ENCODE results near the gene SPART.

SPART gene

DNA sequence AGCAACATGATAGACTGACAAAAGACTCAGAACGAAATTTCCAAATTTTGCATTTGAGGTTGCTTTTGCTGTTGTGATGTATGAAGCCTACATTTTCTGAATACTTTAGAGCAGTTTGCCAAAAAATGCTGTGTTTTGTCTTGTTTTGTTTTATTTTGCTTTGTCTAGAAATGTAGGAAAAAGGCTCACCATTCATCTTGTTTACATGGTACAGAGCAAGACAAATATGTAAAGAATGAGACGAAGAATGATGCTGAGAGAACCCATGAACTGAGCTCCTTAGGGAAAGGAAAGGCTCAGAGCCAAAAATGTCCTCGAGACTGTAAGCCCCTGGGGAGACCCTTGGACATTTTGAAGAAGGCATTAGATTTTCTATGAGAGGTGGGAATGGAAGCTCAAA, 6.8 kb upstream of the SPART start:
- H3K27ac ChIP-seq: no peak overlapping the region
- TF ChIP-seq ZFX (IDR thresholded peaks at IDR 0.05): no peak
- TF ChIP-seq, protein P1, sequence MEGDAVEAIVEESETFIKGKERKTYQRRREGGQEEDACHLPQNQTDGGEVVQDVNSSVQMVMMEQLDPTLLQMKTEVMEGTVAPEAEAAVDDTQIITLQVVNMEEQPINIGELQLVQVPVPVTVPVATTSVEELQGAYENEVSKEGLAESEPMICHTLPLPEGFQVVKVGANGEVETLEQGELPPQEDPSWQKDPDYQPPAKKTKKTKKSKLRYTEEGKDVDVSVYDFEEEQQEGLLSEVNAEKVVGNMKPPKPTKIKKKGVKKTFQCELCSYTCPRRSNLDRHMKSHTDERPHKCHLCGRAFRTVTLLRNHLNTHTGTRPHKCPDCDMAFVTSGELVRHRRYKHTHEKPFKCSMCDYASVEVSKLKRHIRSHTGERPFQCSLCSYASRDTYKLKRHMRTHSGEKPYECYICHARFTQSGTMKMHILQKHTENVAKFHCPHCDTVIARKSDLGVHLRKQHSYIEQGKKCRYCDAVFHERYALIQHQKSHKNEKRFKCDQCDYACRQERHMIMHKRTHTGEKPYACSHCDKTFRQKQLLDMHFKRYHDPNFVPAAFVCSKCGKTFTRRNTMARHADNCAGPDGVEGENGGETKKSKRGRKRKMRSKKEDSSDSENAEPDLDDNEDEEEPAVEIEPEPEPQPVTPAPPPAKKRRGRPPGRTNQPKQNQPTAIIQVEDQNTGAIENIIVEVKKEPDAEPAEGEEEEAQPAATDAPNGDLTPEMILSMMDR (conservative IDR thresholded peaks at IDR 0.05): no peak

GRCh38 chr13:36352350-36352749, 6.2 kb upstream of the SPART start:
- no peak for TF ChIP-seq ZFX (IDR thresholded peaks at IDR 0.05)
- TF ChIP-seq, protein P1 (conservative IDR thresholded peaks at IDR 0.05): no peak
- no peak overlapping the region for H3K27ac ChIP-seq

GRCh38 chr13:36347531-36348210, 1.5 kb upstream of the SPART start:
- H3K27ac ChIP-seq: no peak overlapping the region
- TF ChIP-seq, protein P1 (conservative IDR thresholded peaks at IDR 0.05): no peak
- TF ChIP-seq ZFX (IDR thresholded peaks at IDR 0.05): no peak

DNA sequence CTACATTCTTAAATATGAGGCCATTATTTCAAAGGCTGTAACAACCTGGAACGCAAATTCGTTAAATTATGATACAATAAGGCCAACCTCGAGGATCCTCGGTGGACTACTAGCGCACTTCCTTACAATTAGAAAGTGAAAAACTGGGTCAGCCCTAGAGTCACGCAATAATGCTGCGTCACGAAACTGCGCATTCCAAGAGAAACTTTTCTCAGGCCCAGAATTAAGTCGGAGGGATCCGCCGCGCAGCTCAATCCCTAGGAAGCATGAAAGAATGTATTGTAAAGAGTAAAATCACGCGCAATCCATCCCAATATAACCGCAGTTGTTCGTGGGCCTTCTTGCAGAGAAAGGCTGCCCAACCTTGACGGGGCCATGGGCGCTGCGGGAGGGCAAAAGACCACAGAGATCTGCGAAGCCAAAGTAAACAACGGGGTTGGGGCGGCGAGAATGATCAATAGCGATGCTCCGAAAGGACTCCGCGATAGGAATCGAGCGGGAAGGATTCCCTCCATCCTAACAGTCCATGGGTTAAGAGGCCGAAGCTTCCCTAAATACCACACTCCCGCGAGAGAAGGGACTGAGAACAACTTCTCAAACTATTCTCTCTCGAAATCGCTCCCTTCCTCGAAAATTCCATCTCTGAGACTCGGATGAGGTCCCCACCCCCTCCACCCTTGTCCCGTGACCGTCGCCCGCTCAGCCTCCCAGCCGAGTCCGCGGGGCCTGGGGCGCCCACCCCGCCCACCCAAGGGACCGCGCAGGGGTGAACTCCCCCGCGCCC, 564 bp downstream of the SPART start:
- TF ChIP-seq, protein P1 (conservative IDR thresholded peaks at IDR 0.05): no peak
- no peak for TF ChIP-seq ZFX (IDR thresholded peaks at IDR 0.05)

DNA sequence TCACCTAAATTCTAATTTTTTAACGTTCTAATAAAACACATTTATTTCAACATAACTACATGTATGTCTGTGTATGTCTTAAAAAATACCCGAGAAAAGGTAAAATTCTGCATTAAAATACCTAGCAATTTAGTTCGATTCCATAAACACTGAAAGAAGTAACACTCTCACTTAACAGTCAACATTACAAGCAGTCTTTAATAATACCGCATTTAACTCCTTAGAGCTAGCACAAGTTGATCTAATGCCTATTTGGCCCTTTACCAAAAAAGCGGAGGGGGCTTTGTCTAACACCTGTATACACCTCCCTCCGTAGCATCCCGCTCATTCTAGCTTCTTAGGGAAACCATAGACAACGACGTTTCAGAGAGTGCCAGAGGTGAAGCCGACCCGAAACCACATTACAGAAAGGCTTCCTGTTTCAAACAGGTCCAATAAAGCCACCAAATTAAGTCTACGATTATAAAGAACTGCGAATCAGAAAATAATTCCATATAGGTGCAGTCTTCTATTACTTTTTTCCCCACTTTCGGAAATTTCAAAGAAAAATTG, 1.2 kb downstream of the SPART start:
- TF ChIP-seq, protein P1 (conservative IDR thresholded peaks at IDR 0.05): no peak
- no peak for TF ChIP-seq ZFX (IDR thresholded peaks at IDR 0.05)

More for the DNA sequence above, 564 bp downstream of the SPART start:
- no peak overlapping the region; the same call in 1 of the 2 replicates for H3K27ac ChIP-seq

GRCh38 chr13:36344173-36344572, 2.0 kb downstream of the SPART start:
- no peak overlapping the region for H3K27ac ChIP-seq
- no peak for TF ChIP-seq ZFX (IDR thresholded peaks at IDR 0.05)
- TF ChIP-seq, protein P1 (conservative IDR thresholded peaks at IDR 0.05): no peak

More for the DNA sequence above, 1.2 kb downstream of the SPART start:
- H3K27ac ChIP-seq: no peak overlapping the region

DNA sequence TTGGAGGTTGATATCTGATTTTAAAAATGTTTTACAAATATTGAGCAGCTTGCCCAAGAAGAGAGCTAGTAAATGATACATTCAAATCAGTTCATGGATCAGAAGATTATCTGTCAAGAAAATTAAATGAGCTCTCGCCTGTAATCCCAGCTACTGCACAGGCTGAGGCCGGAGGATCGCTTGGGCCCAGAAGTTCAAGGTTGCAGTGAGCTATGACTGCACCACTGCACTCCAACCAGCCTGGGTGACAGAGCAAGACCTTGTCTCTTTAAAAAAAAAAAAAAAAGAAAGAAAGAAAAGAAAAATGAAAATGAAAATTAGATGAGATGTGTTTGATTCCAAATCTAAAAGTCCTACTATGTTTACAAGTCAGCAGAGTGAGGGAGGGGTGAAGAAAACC, 2.4 kb downstream of the SPART start:
- H3K27ac ChIP-seq: no peak overlapping the region
- TF ChIP-seq ZFX (IDR thresholded peaks at IDR 0.05): no peak
- TF ChIP-seq, protein P1 (conservative IDR thresholded peaks at IDR 0.05): no peak

Data from C4-2B (cell line).